PFSK-1 (cell line): ENCODE results near the gene ANK2.

Source experiments
- FOXP2 ChIP-seq: optimal IDR thresholded peaks from 2 replicates; pipeline ENCODE3; 2011; ENCODE audit warnings: borderline replicate concordance, control low read depth, inconsistent platforms; ENCODE audit not compliant: insufficient read depth; ENCODE audit errors: extremely low read length, extremely low read depth
- POLR2AphosphoS5 ChIP-seq: IDR thresholded peaks from 2 replicates; pipeline ENCODE4 v1.6.1; 2012; ENCODE audit warnings: low read depth, mild to moderate bottlenecking, control low read depth, low read length, moderate library complexity
- SIN3A ChIP-seq: IDR thresholded peaks from 2 replicates; pipeline ENCODE4 v1.6.1; 2012; ENCODE audit warnings: mild to moderate bottlenecking, low read length, moderate library complexity, borderline replicate concordance; ENCODE audit not compliant: insufficient read depth
- TAF1 ChIP-seq: IDR thresholded peaks from 2 replicates; pipeline ENCODE4 v1.6.1; 2012; ENCODE audit warnings: low read length, control low read depth, borderline replicate concordance; ENCODE audit not compliant: insufficient read depth
- TF ChIP-seq, protein P1 (sequence below), 2 experiments: IDR thresholded peaks; 2 replicates each; pipeline versions ENCODE4 v1.6.1 to v1.8.0; 2011 to 2012; ENCODE audit warnings: low read depth in 2 of 2, low read length in 2 of 2, control low read depth in 1 of 2, inconsistent platforms in 1 of 2, mild to moderate bottlenecking in 1 of 2, moderate library complexity in 1 of 2; ENCODE audit not compliant: insufficient read depth in 1 of 2

Gene ANK2

DNA sequence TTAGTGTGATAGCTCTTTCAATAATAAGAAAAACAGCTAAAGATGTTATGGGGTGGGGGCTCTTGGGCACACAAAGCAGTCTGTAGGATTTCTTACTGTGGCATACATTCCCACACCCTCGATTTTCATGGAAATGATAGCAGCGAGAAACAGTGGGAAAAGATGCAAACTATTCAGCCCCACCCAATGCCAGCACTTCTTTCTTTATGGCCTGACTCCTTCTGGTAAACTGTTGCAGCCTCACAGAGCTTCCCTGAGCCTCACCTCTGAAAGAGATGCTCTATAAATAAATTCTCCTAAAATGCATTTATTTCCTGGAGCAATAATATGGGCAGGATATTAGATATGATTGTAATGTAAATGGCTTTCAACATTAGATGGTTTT, 910 bp downstream of the ANK2 start:
- TF ChIP-seq POLR2AphosphoS5 (no peak), TAF1 (no peak), SIN3A (no peak), FOXP2 (no peak)
- TF ChIP-seq, protein P1, sequence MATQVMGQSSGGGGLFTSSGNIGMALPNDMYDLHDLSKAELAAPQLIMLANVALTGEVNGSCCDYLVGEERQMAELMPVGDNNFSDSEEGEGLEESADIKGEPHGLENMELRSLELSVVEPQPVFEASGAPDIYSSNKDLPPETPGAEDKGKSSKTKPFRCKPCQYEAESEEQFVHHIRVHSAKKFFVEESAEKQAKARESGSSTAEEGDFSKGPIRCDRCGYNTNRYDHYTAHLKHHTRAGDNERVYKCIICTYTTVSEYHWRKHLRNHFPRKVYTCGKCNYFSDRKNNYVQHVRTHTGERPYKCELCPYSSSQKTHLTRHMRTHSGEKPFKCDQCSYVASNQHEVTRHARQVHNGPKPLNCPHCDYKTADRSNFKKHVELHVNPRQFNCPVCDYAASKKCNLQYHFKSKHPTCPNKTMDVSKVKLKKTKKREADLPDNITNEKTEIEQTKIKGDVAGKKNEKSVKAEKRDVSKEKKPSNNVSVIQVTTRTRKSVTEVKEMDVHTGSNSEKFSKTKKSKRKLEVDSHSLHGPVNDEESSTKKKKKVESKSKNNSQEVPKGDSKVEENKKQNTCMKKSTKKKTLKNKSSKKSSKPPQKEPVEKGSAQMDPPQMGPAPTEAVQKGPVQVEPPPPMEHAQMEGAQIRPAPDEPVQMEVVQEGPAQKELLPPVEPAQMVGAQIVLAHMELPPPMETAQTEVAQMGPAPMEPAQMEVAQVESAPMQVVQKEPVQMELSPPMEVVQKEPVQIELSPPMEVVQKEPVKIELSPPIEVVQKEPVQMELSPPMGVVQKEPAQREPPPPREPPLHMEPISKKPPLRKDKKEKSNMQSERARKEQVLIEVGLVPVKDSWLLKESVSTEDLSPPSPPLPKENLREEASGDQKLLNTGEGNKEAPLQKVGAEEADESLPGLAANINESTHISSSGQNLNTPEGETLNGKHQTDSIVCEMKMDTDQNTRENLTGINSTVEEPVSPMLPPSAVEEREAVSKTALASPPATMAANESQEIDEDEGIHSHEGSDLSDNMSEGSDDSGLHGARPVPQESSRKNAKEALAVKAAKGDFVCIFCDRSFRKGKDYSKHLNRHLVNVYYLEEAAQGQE (IDR thresholded peaks at IDR 0.05; ENCODE audit: insufficient read depth in 1 of 2, low read depth in 2 of 2, low read length in 2 of 2), result no peak

GRCh38 chr4:113050837-113051236, 1.4 kb downstream of the ANK2 start:
- TF ChIP-seq POLR2AphosphoS5, result no peak
- TF ChIP-seq, protein P1 (IDR thresholded peaks at IDR 0.05; ENCODE audit: insufficient read depth in 1 of 2, low read depth in 2 of 2, low read length in 2 of 2), result no peak
- TF ChIP-seq TAF1, result no peak
- TF ChIP-seq SIN3A, result no peak
- no peak for TF ChIP-seq FOXP2

DNA sequence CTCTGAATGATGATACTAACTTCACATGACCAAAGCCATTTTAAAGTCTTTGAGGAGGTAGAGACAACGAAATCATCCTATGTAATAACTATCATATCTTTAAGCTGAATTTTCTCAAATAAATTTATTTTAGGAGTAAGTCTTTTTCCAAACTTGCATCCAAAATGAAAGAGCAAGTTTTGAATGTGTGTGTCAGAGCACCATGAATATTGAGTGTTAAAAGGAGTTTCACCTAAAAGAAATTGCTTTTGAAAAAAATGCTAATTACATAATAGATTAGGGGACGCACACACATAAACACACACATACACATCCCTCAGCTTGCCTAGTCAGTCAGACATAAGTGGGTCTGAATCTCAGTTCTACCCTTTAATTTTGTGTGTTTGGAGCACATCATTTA, 1.9 kb downstream of the ANK2 start:
- TF ChIP-seq TAF1 (no peak), SIN3A (no peak), POLR2AphosphoS5 (no peak), FOXP2 (no peak)
- TF ChIP-seq, protein P1 (IDR thresholded peaks at IDR 0.05; ENCODE audit: insufficient read depth in 1 of 2, low read depth in 2 of 2, low read length in 2 of 2), result no peak

- TF ChIP-seq FOXP2 (no peak), SIN3A (no peak), TAF1 (no peak), POLR2AphosphoS5 (no peak)
- TF ChIP-seq, protein P1 (IDR thresholded peaks at IDR 0.05; ENCODE audit: insufficient read depth in 1 of 2, low read depth in 2 of 2, low read length in 2 of 2), result no peak
Observed at GRCh38 chr4:113052379-113052951, 3.0 kb downstream of the ANK2 start.

GRCh38 chr4:113053883-113054282, 4.4 kb downstream of the ANK2 start:
- TF ChIP-seq SIN3A (no peak), FOXP2 (no peak), POLR2AphosphoS5 (no peak), TAF1 (no peak)
- TF ChIP-seq, protein P1 (IDR thresholded peaks at IDR 0.05; ENCODE audit: insufficient read depth in 1 of 2, low read depth in 2 of 2, low read length in 2 of 2), result no peak
